GM11168 (cell line): Measurements from ENCODE around the gene ACACA.

Experiments
- in situ Hi-C: fragments of 300-500 bp; cut with MboI; formaldehyde crosslinking; loops from one replicate; pipeline ENCODE4 v1.12.0; 2022; ENCODE audit warnings: low sequenced_read_pairs; ENCODE audit not compliant: unreplicated experiment

ACACA gene

DNA sequence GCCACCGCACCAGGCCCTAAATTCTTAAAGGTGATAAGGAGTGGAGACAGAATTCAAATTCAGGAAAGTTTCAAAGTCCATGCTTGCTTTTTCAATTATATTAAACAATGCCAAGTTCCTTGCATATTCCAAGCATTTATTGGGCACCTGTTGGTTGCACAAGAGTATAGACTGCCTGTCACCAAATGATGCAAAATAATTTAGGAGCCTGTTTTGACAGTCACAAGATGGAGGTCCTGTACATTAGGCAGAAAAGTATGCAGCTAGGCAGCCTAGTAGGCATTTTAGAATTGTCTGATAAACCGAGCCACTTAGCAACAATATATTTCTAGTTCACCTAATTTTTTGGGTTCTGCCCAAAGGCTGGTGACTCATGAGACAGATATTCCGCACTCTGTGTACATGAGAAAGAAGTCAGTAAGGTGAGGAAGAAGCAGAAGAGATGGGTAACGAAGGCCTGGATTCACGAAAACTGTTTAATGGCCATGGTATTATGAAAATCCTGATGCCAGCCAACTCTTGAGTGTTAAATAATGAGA, 7.3 kb downstream of the ACACA start:
- in situ Hi-C loops: no loop called here

DNA sequence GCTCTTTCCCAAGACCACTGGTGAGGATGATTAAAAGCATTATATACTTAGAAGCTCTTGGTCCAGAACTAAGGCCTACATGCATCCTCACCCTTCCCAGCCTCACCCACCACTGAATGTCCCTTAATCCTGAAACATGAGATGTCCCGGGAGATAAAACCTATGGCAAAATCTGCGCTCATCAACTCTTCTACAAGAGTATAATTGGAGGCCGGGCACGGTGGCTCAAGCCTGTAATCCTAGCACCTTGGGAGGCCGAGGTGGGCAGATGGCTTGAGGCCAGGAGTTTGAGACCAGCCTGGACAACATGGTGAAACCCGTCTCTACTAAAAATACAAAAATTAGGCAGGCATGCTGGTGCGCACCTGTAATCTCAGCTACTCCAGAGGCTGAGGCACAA, 13.3 kb downstream of the ACACA start:
- in situ Hi-C loops: no loop called here

DNA sequence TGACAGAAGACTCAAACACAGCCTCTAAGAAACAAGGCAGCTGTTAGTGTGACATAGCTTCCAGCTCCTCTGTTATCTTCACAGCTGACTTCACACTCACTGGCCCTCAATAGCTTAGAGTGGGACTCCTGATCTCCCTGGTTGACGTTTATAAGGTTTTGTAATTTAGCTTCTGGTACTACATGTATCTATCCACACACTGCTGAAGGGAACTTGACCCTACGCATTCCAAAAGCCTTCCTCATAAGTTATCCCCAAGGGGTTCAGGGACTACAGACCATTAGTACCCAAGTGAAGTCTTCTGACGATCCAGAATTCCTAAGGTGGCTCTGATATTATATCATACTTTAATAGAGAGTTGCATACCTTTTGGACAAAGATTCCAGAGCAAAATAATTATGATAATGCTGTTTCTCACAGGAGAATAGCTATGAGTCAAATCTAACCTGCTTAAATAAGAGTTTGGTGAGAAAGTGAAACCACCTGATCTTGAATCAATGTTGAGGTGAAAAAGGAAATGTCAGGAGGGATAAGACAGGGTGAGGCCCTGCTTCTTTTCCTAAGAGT, 14.5 kb downstream of the ACACA start:
- in situ Hi-C loops: no loop called here

DNA sequence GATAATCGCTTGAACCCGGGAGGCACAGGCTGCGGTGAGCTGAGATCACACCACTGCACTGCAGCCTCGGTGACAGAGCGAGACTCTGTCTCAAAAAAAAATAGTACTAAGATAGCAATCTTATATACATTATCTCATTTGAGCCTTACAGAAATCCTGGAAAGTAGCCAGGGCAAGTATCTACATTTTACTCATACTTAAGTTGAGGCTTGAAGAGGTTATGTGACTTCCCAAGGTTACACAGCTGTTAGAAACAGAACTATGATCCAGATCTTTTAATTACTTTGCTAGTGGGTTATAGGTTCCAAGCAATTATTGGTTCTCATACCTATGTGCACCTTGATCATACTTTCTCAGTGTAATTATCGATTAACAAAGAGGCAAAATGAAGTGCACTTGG, 15.5 kb downstream of the ACACA start:
- in situ Hi-C loops: no loop called here

DNA sequence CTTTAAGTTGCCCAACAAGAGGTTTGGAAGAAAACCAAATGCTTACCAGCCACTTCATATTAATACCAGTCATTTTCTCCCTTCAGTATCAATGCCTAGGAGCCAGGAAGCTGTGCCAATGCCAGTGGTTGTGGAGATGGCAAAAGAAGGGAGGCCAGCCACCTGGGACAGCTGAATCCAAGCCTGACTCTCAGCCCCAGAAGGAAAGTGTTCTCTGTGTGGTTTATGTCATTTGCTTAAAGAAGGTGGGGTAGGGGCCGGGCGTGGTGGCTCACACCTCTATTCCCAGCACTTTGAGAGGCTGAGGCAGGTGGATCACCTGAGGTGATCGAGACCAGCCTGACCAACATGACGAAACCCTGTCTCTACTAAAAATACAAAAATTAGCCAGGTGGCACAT, 17.5 kb downstream of the ACACA start:
- in situ Hi-C loops: no loop called here

DNA sequence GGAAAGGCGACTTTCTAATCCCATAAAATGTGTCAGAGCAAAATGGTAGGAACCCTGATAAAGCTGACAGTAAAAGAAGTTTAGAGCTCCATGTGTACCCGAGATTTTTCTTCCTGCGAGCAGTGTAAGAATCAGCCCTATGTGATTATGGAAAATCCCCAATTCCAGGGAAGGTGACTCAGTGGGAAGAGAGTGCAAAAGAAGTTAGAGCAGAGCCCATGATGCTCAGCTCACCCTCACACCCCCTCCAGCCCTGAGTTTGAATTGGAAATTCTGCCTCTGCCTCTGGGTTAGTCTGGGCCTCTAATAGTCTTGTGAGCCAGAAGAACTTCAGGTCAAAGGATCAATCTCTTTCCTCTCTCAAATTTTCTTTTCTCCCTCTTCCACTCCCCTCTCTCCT, 18.4 kb downstream of the ACACA start:
- in situ Hi-C loops: no loop called here

DNA sequence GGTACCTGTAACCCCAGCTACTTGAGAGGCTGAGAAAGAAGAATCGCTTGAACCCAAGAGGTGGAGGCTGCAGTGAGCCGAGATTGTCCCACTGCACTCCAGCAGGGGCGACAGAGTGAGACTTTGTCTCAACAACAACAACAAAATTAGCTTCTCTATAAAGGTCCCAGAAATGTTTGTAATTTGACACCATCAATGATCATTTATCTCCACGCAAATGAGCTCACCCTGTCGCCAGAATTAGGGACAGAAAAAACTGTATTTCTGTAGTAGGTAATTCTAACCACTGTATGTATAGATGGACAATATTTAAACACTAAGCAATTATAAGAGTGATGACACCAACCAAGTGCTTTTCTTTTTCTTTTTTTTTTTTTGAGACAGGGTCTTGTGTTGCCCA, 20.2 kb downstream of the ACACA start:
- in situ Hi-C loops: no loop called here

DNA sequence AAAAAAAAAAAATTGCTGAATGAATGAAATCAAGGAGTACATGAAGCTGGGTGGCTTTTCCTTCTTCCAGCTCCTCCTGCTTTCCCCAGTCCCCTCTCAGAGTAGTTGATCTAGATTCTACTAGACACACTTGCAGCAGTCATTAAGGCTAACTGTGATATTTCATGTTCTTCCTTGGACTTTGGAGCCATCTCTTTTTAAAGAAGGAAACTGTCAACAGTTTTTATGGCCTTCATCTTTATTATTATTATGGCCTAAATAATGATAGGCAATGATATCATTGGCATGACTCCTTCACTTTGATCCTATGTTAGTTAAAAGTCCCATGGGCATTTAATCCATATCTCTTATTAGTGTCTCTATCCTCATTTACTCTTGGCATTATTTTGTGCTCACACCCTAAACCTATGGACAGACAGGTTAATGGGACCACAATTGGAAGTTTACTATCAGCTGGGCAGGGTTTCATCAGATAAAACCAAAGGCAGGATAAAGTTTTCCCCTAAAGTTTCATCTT, 21.1 kb downstream of the ACACA start:
- in situ Hi-C loops: no loop called here

DNA sequence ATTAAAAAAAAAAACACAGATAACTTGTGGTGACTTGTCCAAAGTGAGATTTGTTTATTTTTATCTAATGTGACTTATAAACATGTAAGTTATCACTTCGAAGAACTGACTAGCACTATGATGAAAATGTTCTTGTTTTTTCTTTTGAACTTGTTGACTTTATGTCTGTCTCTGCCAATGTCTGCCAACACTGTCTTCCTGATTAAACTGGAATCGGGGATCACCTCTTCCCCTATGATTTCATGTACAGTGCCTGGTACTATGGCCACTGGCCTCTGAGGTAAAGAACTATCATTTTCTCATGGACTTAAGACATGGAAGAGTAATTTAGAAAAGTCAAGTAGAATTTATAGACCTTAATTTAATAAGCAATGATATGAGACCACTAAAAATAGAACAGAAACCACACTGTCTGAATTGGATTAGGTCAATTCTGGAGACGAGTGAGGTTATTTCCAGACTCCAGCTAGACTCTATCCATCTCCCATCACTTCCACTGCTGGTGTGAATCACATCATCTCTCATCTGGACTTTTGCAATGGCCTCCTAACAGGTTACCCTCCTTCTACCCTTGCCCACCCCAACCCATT, 22.0 kb downstream of the ACACA start:
- in situ Hi-C loops: no loop called here

DNA sequence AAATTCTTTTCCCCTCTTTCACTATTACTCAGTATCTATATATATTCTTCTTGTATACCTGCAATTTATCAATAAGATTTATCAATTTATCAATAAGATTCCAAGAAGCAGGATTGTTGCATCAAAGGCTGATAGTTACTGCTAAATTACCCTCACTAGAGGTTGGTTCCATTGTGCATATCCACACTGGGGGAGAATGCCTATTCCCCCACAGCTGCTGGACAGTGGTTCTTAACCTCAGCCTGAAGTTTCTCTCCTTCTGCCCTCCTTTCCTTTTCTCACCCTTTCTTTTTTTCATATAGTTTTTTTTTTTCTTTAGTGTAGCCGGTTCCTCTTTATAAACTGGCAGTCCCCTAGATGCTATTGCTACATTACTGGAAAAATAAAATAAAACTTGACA, 24.6 kb downstream of the ACACA start:
- in situ Hi-C loops: no loop called here

DNA sequence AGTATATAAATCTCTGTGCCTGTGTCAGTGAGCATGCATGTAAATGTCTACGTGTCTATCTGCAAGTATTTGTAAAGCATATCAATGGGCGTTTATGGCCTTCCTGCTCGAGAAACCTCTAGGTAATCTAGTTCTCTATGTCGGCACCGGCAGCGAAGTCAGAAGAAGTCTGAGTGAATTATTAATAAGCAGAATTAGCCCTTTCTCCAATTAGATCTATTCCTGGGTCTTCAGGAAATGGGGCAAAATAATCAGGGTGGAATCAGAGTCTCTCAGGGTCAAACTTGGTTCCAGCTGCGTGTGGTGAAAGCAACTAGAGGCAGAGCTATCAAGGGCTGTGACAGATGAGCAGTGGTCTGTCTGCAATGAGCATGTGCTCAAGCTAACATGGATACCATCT, 30.9 kb downstream of the ACACA start, which contains the start of gene C17orf78:
Gene C17orf78 (plus strand): TSS at position 280 of the 400 bp plus-strand sequence. CDS start 108 bp downstream, at position 388.
- in situ Hi-C loops: no loop called here

DNA sequence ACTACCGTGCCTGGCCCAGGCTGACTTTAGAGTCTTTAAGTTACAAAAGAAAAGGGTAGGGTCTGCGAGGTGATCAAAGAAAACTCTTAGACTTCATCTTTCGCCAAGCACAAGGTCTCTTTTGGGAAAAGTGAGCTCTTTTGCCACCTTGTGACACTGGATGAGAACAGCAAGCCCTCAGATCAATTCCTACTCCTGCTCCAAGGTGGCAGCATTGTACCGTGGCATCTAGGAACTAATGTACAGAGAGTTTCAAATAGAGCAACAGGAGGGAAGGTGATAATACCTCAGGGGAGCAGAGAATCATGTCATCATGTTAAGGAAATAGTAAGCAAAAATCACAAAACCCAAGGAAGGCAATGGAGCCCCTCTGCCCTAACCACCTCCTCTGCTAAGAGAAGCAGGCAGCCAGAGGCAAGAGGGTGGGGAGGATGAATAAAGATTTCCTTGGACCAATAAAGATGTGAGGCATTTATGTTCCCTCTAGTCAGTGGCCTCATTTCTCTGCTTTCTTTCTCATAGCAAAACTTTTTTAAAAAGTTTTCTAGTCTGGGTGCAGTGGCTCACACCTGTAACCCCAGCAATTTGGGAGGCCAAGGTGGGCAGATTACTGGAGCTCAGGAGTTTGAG, 33.0 kb downstream of the ACACA start:
- in situ Hi-C loops: no loop called here

DNA sequence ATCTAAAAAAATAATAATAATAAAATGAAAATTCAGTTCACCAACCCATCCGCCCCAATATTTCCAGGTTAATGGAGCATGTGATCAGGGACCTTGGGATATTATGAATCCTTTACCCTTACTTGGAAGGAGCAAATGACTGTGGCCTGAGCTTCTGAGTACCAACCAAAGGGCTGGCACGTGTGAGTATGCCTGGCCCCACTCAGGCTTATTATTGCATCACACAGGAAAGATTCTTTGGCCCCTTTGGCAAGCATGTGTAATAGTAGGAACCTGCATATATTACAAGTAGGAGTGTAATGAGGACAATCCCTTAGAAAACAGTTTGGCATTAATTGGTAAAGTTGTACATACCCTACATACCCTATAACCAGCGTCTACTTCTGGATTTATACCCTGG, 38.1 kb downstream of the ACACA start:
- in situ Hi-C loops: no loop called here

DNA sequence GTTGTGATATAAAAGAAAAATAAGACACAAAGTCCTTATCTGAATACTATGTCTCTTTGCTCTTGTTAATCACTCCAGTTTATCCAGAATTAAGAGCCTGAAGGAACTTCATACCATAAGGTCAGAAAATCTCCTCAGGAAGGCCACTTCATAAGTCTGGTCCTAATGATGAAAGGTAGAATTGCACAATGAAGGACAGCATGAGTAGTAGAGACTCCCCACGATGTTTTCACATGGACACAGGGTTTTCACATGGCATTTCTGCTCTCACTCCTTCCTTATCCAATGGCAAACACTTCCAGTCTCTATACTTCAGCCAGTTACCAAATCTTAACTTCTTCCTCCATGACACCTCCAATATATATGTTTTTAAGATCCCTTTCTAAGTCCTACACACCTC, 41.0 kb downstream of the ACACA start:
- in situ Hi-C loops: no loop called here

DNA sequence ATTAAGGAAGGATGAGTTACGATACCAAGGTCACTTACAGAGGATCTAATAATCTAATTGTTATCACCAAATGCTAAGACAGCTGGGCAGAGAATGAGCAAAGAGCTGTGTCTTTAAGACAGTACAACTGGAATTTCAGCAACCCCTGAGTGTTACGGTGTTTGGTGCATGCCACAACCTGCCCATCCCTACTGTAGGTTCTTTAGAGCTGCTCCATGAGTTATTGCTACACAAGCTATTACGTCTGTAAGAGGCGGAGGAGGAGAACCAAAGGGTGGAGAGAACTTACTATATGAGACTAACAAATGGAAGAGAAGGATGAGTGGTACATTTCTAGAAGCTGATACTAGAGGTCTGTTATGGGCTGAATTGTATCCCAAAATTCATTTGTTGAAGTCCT, 45.1 kb downstream of the ACACA start:
- in situ Hi-C loops: no loop called here

DNA sequence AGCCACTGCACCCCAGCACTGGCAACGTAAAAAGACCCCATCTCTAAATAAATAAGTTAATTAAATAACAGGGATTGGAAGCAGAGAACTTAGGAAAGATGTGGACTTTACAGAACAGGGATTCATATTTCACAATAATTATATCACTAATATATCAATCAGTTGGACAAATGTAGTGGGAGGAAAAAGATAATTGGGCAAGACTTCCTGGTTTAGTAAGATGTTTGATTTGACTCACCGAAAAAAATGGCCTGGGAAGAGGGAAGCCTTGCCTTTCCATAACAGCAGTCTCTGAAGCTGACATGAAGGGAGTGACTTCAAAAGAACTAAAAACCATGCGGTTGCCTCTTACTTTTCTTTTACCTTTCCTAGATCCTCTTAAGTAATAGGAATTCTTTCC, 46.0 kb downstream of the ACACA start:
- in situ Hi-C loops: no loop called here

DNA sequence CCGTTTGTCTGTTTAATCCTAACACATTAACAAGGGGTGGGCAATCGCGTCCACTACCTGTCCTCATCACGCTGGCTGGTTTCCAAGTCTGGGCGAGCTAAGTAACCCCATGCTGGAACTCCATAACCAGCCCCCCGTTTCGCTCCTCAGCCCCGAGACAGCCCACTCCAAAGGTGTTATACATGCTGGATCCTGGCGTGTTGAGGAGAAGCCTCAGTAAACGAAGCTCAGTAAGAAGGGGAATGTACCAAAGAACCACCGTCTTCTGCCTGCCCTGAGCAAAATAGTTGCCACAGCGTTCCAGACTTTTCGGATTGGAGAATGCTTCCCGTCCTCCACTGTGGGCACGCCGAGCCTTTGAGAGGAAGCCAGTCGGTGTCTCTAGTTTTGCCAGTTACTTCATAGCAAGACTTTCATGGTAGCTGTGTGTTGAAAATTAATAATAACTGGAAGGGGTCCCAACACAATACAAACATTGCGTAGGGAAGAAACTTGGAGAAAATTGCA, 46.9 kb downstream of the ACACA start:
- in situ Hi-C loops: no loop called here

DNA sequence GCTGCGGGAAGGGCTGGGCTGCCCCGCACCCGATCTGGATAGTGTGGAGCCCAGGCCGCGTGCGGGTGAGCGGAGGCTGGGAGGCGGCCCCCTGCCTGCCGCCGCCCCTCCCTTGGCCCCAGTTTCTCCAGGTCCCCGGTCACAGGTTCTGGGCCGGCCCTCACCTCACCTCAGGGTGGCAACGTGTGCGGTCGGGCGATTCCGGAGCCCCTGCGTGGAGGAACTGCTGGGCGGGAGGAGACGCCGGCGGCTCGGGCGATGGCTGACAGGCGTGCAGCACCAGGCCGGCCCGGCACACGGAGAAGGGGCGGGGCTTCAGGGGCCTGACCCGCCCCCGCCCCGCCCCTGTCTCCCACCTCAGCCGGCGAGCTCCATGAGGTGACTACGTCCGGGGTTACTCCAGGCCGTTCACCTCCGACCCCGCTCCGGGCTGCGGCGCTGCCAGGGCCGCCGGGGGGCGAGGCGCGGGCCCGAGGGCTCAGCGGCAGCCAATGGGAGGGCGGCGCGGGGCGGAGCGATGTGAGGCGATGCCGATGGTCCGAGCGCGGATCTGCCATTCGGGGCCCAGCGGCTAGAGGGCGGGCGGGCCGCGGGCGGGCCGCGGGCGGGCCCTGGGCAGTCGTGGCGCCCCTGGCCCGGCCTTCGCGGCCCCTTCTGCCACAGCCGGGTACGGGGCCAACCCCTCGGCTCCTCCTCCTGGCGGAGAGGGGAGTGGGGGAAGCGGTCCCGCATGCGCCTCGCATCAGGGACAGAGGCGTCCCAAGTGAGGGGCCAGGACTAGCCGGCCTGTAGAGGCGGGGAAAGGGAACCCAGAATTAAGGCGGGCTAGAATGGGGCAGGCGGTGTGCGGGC, 47.6 kb downstream of the ACACA start:
- in situ Hi-C loops: no loop called here

DNA sequence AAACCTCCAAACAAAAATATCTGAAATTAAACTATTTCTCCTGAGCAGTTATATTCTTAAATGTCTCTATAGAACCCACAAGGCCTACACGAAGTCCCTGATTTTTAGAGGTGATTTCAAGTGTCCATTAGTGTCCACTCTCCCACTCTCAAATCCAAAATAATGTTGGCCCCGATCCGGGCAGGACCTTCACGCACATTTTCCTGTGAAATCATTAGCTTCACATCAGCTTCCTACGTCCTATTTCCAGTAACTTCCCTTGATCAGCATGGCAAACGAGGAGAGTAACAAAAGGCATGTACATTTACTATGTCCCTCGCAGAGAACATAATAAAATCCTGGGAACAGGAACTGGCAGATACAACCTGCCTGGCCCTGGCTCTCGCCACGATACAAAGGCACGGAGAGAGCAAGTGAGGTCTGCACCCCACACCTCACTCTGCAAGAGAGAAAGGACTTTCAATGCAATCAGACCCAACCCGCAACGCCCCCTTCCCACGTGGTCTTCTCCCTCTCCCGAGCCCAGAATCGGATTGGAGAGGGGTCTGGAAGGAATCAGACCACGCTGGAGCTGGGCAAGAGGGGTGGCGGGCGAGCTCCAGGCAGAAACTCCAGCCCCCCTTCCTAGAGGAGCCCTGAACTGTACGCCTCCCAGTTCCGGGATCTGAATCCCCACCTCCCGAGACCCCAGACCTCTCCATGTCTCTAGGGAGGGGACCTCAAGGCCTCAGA, 48.4 kb downstream of the ACACA start:
- in situ Hi-C loops: no loop called here
